ENCODE measurements around the gene CTRB1.
"Not testable (repeated sequence)": the region's sequence is repeated elsewhere in the genome, so short reads cannot be mapped to it uniquely, and the experiment has no call there.

CTRB1 gene

DNA sequence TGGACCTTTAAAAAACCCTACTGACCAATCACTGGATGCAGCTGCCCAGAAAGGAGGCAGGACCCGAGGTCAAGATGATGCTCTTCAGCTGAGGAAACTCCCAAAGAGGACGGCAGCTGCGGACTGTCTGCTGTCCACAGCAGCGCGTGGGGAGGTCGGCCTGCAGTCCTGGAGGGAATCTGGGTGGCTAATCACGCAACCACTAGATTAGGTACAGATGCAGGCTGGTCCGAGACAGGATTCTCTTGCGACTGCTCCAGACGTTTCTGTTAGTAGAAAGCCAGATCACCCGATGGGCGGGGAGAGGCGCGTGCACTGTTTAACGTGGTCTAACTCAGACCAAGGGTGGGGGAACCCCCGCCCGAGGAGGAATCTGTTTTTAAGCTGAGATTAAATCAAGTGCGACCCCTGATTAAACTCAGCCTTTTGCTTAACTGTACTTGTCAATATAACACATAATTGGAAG is 20.6 kb upstream of the CTRB1 start:
- H3K9ac ChIP-seq (ENCODE audit: low read length), result no peak overlapping the region
- no peak overlapping the region for H3K4me2 ChIP-seq (ENCODE audit: low read length)
- H3K4me3 ChIP-seq (ENCODE audit: low read length), result no peak overlapping the region
- peak overlapping the region; percentile 4 for H3K23ac ChIP-seq (ENCODE audit: low read length)
- H2BK120ac ChIP-seq (ENCODE audit: low read depth, low read length), result no peak overlapping the region
- no peak for DNase-seq
- peak overlapping the region; percentile 31 for H3K56ac ChIP-seq (ENCODE audit: low read length)
- no peak overlapping the region for H3K27ac ChIP-seq (ENCODE audit: low read depth, low read length)
- H2BK15ac ChIP-seq (replicated peaks; ENCODE audit: low read depth), result no peak overlapping the region
- H3K4ac ChIP-seq (ENCODE audit: low read depth, low read length), result no peak overlapping the region
- no CpG with 5 or more reads among the region's 18 CpGs for WGBS (ENCODE audit: extremely low coverage, insufficient coverage, low lambda C conversion rate)
- no peaks in the 10 kb centered on the region for H3K27me3 ChIP-seq (ENCODE audit: insufficient read depth, low read length, poor library complexity)
- no peak overlapping the region for H3K18ac ChIP-seq (ENCODE audit: low read length)
- peaks cover 6% of the 10 kb centered on the region for H3K4me1 ChIP-seq (ENCODE audit: control insufficient read depth, low read depth, low read length)
- no peak overlapping the region for H2BK5ac ChIP-seq (ENCODE audit: low read length)
- H3K79me1 ChIP-seq (ENCODE audit: low read length), result no peaks in the 10 kb centered on the region
- no peaks in the 10 kb centered on the region for H3K36me3 ChIP-seq (ENCODE audit: control insufficient read depth, insufficient read depth, low read length)
- no peak overlapping the region for H2AK5ac ChIP-seq (ENCODE audit: low read length)
- no peak overlapping the region for H4K5ac ChIP-seq (ENCODE audit: low read length)
- H4K8ac ChIP-seq (ENCODE audit: low read depth, low read length), result no peak overlapping the region
- no peaks in the 10 kb centered on the region for H3K79me2 ChIP-seq (ENCODE audit: control insufficient read depth, insufficient read depth, low read length)

DNA sequence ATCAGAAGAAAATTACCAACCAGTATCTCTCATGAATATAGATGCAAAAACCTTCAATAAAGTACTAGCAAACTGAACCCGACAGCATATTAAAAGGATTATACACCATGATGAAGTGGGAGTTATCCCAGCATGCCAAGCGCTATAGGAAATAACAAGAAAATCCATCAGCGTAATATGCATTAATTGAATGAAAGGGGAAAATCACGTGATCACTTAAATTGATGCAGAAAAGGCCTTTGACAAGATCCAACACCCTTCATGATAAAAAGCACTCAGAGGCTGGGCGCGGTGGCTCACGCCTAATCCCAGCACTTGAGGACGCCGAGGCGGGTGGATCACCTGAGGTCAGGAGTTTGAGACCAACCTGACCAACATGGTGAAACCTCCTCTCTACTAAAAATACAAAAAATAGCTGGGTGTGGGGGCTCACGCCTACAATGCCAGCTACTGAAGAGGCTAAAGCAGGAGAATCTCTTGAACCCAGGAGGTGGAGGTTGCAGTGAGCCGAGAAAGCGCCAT is 16.7 kb upstream of the CTRB1 start:
- no peak for DNase-seq
- WGBS (ENCODE audit: extremely low coverage, insufficient coverage, low lambda C conversion rate), result no CpG with 5 or more reads among the region's 13 CpGs
- peaks cover 8% of the 10 kb centered on the region for H3K4me1 ChIP-seq (ENCODE audit: control insufficient read depth, low read depth, low read length)
- H2BK120ac ChIP-seq (ENCODE audit: low read depth, low read length), result no peak overlapping the region
- H4K8ac ChIP-seq (ENCODE audit: low read depth, low read length), result no peak overlapping the region
- H3K9ac ChIP-seq (ENCODE audit: low read length), result no peak overlapping the region
- no peak overlapping the region for H3K27ac ChIP-seq (ENCODE audit: low read depth, low read length)
- H2BK15ac ChIP-seq (replicated peaks; ENCODE audit: low read depth), result no peak overlapping the region
- H3K23ac ChIP-seq (ENCODE audit: low read length), result no peak overlapping the region
- H3K79me1 ChIP-seq (ENCODE audit: low read length), result no peaks in the 10 kb centered on the region
- H2BK5ac ChIP-seq (ENCODE audit: low read length), result no peak overlapping the region
- no peak overlapping the region for H3K56ac ChIP-seq (ENCODE audit: low read length)
- no peaks in the 10 kb centered on the region for H3K27me3 ChIP-seq (ENCODE audit: insufficient read depth, low read length, poor library complexity)
- H3K79me2 ChIP-seq (ENCODE audit: control insufficient read depth, insufficient read depth, low read length), result no peaks in the 10 kb centered on the region
- H4K5ac ChIP-seq (ENCODE audit: low read length), result no peak overlapping the region
- H3K36me3 ChIP-seq (ENCODE audit: control insufficient read depth, insufficient read depth, low read length), result no peaks in the 10 kb centered on the region
- H3K4ac ChIP-seq (ENCODE audit: low read depth, low read length), result no peak overlapping the region
- H3K4me3 ChIP-seq (ENCODE audit: low read length), result no peak overlapping the region
- H3K4me2 ChIP-seq (ENCODE audit: low read length), result no peak overlapping the region
- no peak overlapping the region for H3K18ac ChIP-seq (ENCODE audit: low read length)
- H2AK5ac ChIP-seq (ENCODE audit: low read length), result no peak overlapping the region

DNA sequence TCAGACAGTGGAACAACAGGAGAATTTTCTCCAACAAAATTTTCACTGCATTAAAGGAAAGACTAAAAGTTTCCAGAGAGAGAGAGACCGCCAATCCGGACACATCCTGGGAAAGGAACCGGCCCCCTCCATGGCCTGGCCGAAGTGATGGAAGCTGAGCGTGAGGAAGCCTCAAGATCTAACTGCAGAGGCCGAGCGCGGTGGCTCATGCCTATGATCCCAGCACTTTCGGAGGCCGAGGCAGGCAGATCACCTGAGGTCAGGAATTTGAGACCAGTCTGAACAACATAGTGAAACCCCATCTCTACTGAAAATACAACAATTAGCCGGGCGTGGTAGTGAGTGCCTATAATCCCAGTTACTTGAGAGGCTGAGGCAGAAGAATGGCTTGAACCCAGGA is 15.7 kb upstream of the CTRB1 start:
- no peaks in the 10 kb centered on the region for H3K27me3 ChIP-seq (ENCODE audit: insufficient read depth, low read length, poor library complexity)
- no peak overlapping the region for H2BK120ac ChIP-seq (ENCODE audit: low read depth, low read length)
- no peak overlapping the region for H3K4me3 ChIP-seq (ENCODE audit: low read length)
- no peak overlapping the region for H2BK15ac ChIP-seq (replicated peaks; ENCODE audit: low read depth)
- peak overlapping the region; percentile 42 for H3K56ac ChIP-seq (ENCODE audit: low read length)
- peaks cover 5% of the 10 kb centered on the region for H3K4me1 ChIP-seq (ENCODE audit: control insufficient read depth, low read depth, low read length)
- no peak overlapping the region for H3K23ac ChIP-seq (ENCODE audit: low read length)
- no peak overlapping the region for H3K27ac ChIP-seq (ENCODE audit: low read depth, low read length)
- H4K8ac ChIP-seq (ENCODE audit: low read depth, low read length), result no peak overlapping the region
- H3K79me1 ChIP-seq (ENCODE audit: low read length), result no peaks in the 10 kb centered on the region
- H2AK5ac ChIP-seq (ENCODE audit: low read length), result no peak overlapping the region
- no peak overlapping the region for H3K4ac ChIP-seq (ENCODE audit: low read depth, low read length)
- H3K9ac ChIP-seq (ENCODE audit: low read length), result no peak overlapping the region
- no peak overlapping the region for H3K4me2 ChIP-seq (ENCODE audit: low read length)
- H3K36me3 ChIP-seq (ENCODE audit: control insufficient read depth, insufficient read depth, low read length), result no peaks in the 10 kb centered on the region
- H2BK5ac ChIP-seq (ENCODE audit: low read length), result no peak overlapping the region
- DNase-seq, result no peak
- H4K5ac ChIP-seq (ENCODE audit: low read length), result no peak overlapping the region
- WGBS (ENCODE audit: extremely low coverage, insufficient coverage, low lambda C conversion rate), result no CpG with 5 or more reads among the region's 12 CpGs
- no peaks in the 10 kb centered on the region for H3K79me2 ChIP-seq (ENCODE audit: control insufficient read depth, insufficient read depth, low read length)
- no peak overlapping the region for H3K18ac ChIP-seq (ENCODE audit: low read length)

DNA sequence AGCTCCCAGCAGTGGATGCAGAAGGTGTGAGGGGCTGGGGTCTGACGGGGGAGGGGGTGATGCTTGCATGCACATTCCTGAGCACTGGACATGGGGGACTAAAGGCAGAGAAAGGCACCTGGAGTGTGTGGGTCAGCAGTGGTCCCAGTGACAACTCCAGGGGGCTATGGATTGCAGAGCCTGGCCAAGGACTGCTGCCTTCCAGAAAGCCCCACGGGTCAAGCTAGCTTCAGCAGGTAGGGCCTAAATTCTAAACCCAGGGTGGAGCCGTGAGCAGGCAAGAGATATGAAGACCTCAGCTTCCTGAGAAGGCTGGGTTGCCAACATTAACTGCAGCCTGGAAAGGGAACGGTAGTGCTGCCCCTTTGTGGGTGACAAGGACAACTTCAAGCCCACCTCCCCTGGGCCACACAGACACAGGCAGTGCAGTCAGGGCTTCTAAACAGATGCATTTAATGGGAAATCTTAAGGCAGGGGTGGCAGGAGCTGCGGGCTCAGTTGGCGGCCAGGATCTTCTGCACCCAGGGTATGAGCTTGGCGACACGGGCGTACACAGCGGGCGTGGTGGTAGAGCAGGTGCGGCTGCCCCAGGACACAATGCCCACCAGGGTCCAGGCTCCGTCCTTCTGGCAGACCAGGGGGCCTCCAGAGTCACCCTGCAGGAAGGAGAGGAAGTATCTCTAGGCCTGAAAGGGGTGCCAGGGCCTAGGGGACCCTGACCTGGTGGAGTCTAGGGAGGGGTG is 14.9 kb upstream of the CTRB1 start:
- Histone ChIP-seq H3K4me3 (ENCODE audit: low read length) (no peak overlapping the region), H3K56ac (ENCODE audit: low read length) (peak overlapping the region; percentile 42), H2BK15ac (replicated peaks; ENCODE audit: low read depth) (no peak overlapping the region), H3K23ac (ENCODE audit: low read length) (peak overlapping the region; percentile 45), H2AK5ac (ENCODE audit: low read length) (no peak overlapping the region), H3K9ac (ENCODE audit: low read length) (no peak overlapping the region), H4K8ac (ENCODE audit: low read depth, low read length) (no peak overlapping the region), H4K5ac (ENCODE audit: low read length) (no peak overlapping the region), H3K36me3 (ENCODE audit: control insufficient read depth, insufficient read depth, low read length) (no peaks in the 10 kb centered on the region), H3K4me2 (ENCODE audit: low read length) (no peak overlapping the region), H3K27me3 (ENCODE audit: insufficient read depth, low read length, poor library complexity) (no peaks in the 10 kb centered on the region), H3K4me1 (ENCODE audit: control insufficient read depth, low read depth, low read length) (peaks cover 4% of the 10 kb centered on the region), H3K4ac (ENCODE audit: low read depth, low read length) (peak overlapping the region; percentile 72), H2BK120ac (ENCODE audit: low read depth, low read length) (no peak overlapping the region), H3K27ac (ENCODE audit: low read depth, low read length) (no peak overlapping the region), H3K18ac (ENCODE audit: low read length) (no peak overlapping the region), H3K79me2 (ENCODE audit: control insufficient read depth, insufficient read depth, low read length) (no peaks in the 10 kb centered on the region), H2BK5ac (ENCODE audit: low read length) (no peak overlapping the region), H3K79me1 (ENCODE audit: low read length) (no peaks in the 10 kb centered on the region)
- WGBS (ENCODE audit: extremely low coverage, insufficient coverage, low lambda C conversion rate), result no CpG with 5 or more reads among the region's 13 CpGs
- peak; percentile 72 for DNase-seq

DNA sequence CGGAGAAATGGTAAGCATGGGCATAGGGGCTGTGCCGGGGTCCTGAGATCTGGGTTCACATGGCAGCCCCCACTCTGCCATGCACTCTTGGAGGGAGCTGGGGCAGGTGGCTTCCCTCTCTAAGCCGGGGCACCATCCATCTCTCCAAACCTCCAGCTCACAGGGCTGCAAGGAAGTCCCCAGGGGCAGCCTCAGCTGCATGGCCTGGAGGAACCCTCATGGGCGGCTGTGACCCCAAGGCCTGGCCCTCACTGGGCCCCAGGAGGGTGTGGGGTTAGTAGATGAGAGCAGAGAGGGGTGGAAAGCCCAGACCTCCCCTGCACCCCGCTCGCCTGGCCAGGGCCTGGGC is 14.4 kb upstream of the CTRB1 start:
- DNase-seq, result no peak
- no CpG with 5 or more reads among the region's 6 CpGs for WGBS (ENCODE audit: extremely low coverage, insufficient coverage, low lambda C conversion rate)
- H3K4me2 ChIP-seq (ENCODE audit: low read length), result no peak overlapping the region
- no peak overlapping the region for H3K56ac ChIP-seq (ENCODE audit: low read length)
- no peak overlapping the region for H3K18ac ChIP-seq (ENCODE audit: low read length)
- no peaks in the 10 kb centered on the region for H3K79me2 ChIP-seq (ENCODE audit: control insufficient read depth, insufficient read depth, low read length)
- no peak overlapping the region for H2BK15ac ChIP-seq (replicated peaks; ENCODE audit: low read depth)
- no peak overlapping the region for H3K23ac ChIP-seq (ENCODE audit: low read length)
- no peak overlapping the region for H2BK120ac ChIP-seq (ENCODE audit: low read depth, low read length)
- H3K36me3 ChIP-seq (ENCODE audit: control insufficient read depth, insufficient read depth, low read length), result no peaks in the 10 kb centered on the region
- no peak overlapping the region for H3K27ac ChIP-seq (ENCODE audit: low read depth, low read length)
- H2AK5ac ChIP-seq (ENCODE audit: low read length), result no peak overlapping the region
- H3K4me1 ChIP-seq (ENCODE audit: control insufficient read depth, low read depth, low read length), result peaks cover 4% of the 10 kb centered on the region
- H3K27me3 ChIP-seq (ENCODE audit: insufficient read depth, low read length, poor library complexity), result no peaks in the 10 kb centered on the region
- H3K9ac ChIP-seq (ENCODE audit: low read length), result no peak overlapping the region
- H4K8ac ChIP-seq (ENCODE audit: low read depth, low read length), result no peak overlapping the region
- H2BK5ac ChIP-seq (ENCODE audit: low read length), result no peak overlapping the region
- H4K5ac ChIP-seq (ENCODE audit: low read length), result no peak overlapping the region
- peak overlapping the region; percentile 72 for H3K4ac ChIP-seq (ENCODE audit: low read depth, low read length)
- H3K79me1 ChIP-seq (ENCODE audit: low read length), result no peaks in the 10 kb centered on the region
- no peak overlapping the region for H3K4me3 ChIP-seq (ENCODE audit: low read length)

DNA sequence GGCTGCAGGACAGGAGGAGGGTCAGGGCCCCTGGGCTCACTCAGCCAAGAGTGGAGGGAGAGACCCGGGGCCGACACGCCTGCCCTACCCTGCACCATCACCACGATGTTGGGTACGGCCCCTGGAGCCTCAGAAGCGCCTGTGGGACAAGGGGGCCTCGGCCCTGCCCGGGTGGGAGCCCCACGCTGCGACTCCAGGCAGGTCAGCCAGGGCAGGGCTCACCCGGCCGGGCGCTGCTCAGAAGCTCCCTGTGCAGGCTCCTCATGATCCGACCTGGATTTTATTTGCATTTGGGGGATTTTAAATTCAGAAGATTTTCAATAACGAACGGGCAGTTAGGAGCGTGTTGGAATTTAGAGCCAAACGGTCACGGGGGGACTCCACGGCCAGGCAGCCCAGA is 13.9 kb upstream of the CTRB1 start:
- WGBS (ENCODE audit: extremely low coverage, insufficient coverage, low lambda C conversion rate), result no CpG with 5 or more reads among the region's 20 CpGs
- not testable (repeated sequence) for H3K56ac ChIP-seq (ENCODE audit: low read length)

More for the DNA sequence above, 13.9 kb upstream of the CTRB1 start:
- not testable (repeated sequence) for DNase-seq; H3K9ac ChIP-seq (ENCODE audit: low read length); H3K23ac ChIP-seq (ENCODE audit: low read length); H3K27me3 ChIP-seq (ENCODE audit: insufficient read depth, low read length, poor library complexity); H3K4me2 ChIP-seq (ENCODE audit: low read length); H2BK120ac ChIP-seq (ENCODE audit: low read depth, low read length); H2BK5ac ChIP-seq (ENCODE audit: low read length); H2BK15ac ChIP-seq (replicated peaks; ENCODE audit: low read depth); H3K18ac ChIP-seq (ENCODE audit: low read length); H3K27ac ChIP-seq (ENCODE audit: low read depth, low read length); H3K79me2 ChIP-seq (ENCODE audit: control insufficient read depth, insufficient read depth, low read length); H3K4me3 ChIP-seq (ENCODE audit: low read length); H3K79me1 ChIP-seq (ENCODE audit: low read length); H2AK5ac ChIP-seq (ENCODE audit: low read length); H4K8ac ChIP-seq (ENCODE audit: low read depth, low read length); H3K4ac ChIP-seq (ENCODE audit: low read depth, low read length); H4K5ac ChIP-seq (ENCODE audit: low read length); H3K4me1 ChIP-seq (ENCODE audit: control insufficient read depth, low read depth, low read length); H3K36me3 ChIP-seq (ENCODE audit: control insufficient read depth, insufficient read depth, low read length)

Measured in mesendoderm (in vitro differentiated cells).